ENCODE measurements around the gene TPR. TPM values are rescaled to one million over a fixed set of nuclear protein-coding genes. Genes with fewer than 3 reads are reported as not detected.

Gene TPR
- total and polyA plus RNA-seq, 2 of the 8 experiments (the other 6 are each of a cell fraction or from before 2014, with no cell fraction given): 57.1 to 102 TPM

- no peak for TF ChIP-seq CHD7 (IDR thresholded peaks at IDR 0.05; ENCODE audit: insufficient replicate concordance, low read length)
- TF ChIP-seq MAX (IDR thresholded peaks at IDR 0.05): no peak
- TF ChIP-seq SP4 (IDR thresholded peaks at IDR 0.05; ENCODE audit: low read length): no peak
- TF ChIP-seq CBX5 (IDR thresholded peaks at IDR 0.05; ENCODE audit: low read depth, low read length): no peak
- no peak for TF ChIP-seq ZNF274 (IDR thresholded peaks at IDR 0.05; ENCODE audit: borderline replicate concordance, extremely low read depth, low read length)
- no peak for TF ChIP-seq SIX5 (IDR thresholded peaks at IDR 0.05; ENCODE audit: low read depth, low read length)
- no peak for TF ChIP-seq KDM1A (IDR thresholded peaks at IDR 0.05; ENCODE audit: borderline replicate concordance, low read length)
These were observed 49.5 kb upstream of the TPR start (continued) for GRCh38 chr1:186424539-186424938.
